NCI-H1436 treated with DMSO at 0.1 percent for 48 hours (cell line): Measurements from ENCODE around the gene ZNF558.

Experiments
- DNase-seq: peaks from one replicate; lab custom pipeline; 2025; lab: John Stamatoyannopoulos, UW

ZNF558 gene

GRCh38 chr19:8832132-8833021 is at the start of gene ZNF558, which contains the start of gene MBD3L1:
Gene ZNF558 (minus strand): TSS chr19:8832304. CDS start chr19:8822659, 9,645 bp downstream.
Gene MBD3L1 (plus strand): TSS chr19:8832377. CDS start chr19:8842679, 10,302 bp downstream.
- DNase-seq: peak; percentile 65

- DNase-seq: no peak
Measured at GRCh38 chr19:8881512-8881911, 49.4 kb upstream of the ZNF558 start.

GRCh38 chr19:8880868-8881488 is 48.9 kb upstream of the ZNF558 start:
- no peak for DNase-seq

GRCh38 chr19:8877854-8878705 is 46.0 kb upstream of the ZNF558 start:
- no peak for DNase-seq

GRCh38 chr19:8866344-8866743 is 34.2 kb upstream of the ZNF558 start:
- no peak for DNase-seq

- no peak for DNase-seq
Measured at GRCh38 chr19:8858260-8858659, 26.2 kb upstream of the ZNF558 start.

- DNase-seq: no peak
Measured at GRCh38 chr19:8850488-8850887, 18.4 kb upstream of the ZNF558 start.

- DNase-seq: no peak
Measured at GRCh38 chr19:8849232-8849631, 17.1 kb upstream of the ZNF558 start.

- DNase-seq: no peak
Measured at GRCh38 chr19:8846819-8847218, 14.7 kb upstream of the ZNF558 start.

- no peak for DNase-seq
Measured at GRCh38 chr19:8840708-8841107, 8.6 kb upstream of the ZNF558 start.

GRCh38 chr19:8835877-8836276 is 3.8 kb upstream of the ZNF558 start:
- no peak for DNase-seq

- no peak for DNase-seq
Measured at GRCh38 chr19:8835446-8835845, 3.3 kb upstream of the ZNF558 start.

- DNase-seq: no peak
Measured at GRCh38 chr19:8831832-8832131, 322 bp downstream of the ZNF558 start.

- DNase-seq: no peak
Measured at GRCh38 chr19:8831373-8831772, 731 bp downstream of the ZNF558 start.

GRCh38 chr19:8827277-8827676 is 4.8 kb downstream of the ZNF558 start:
- DNase-seq: no peak

GRCh38 chr19:8826371-8826770 is 5.7 kb downstream of the ZNF558 start:
- DNase-seq: no peak

- no peak for DNase-seq
Measured at GRCh38 chr19:8821748-8822241, 10.3 kb downstream of the ZNF558 start.

GRCh38 chr19:8820234-8820633 is 11.9 kb downstream of the ZNF558 start:
- DNase-seq: no peak

- no peak for DNase-seq
Measured at GRCh38 chr19:8815780-8816179, 16.3 kb downstream of the ZNF558 start.

- DNase-seq: no peak
Measured at GRCh38 chr19:8814176-8814575, 17.9 kb downstream of the ZNF558 start.

GRCh38 chr19:8811315-8812172 is 20.6 kb downstream of the ZNF558 start:
- DNase-seq: no peak
